A204.1 (cell line): ENCODE measurements around the gene C6orf132.

Source experiments
- FAIRE-seq: peaks from 2 replicates; lab custom pipeline; 2012; peaks lifted over from hg19 to GRCh38; lab: Jason Lieb, UNC

The C6orf132 gene

GRCh38 chr6:42136508-42137193 lies 5.8 kb downstream of the C6orf132 start:
- FAIRE-seq: no peak

GRCh38 chr6:42135722-42136121 lies 6.7 kb downstream of the C6orf132 start:
- FAIRE-seq: no peak

GRCh38 chr6:42135161-42135560 lies 7.3 kb downstream of the C6orf132 start:
- no peak for FAIRE-seq

DNA sequence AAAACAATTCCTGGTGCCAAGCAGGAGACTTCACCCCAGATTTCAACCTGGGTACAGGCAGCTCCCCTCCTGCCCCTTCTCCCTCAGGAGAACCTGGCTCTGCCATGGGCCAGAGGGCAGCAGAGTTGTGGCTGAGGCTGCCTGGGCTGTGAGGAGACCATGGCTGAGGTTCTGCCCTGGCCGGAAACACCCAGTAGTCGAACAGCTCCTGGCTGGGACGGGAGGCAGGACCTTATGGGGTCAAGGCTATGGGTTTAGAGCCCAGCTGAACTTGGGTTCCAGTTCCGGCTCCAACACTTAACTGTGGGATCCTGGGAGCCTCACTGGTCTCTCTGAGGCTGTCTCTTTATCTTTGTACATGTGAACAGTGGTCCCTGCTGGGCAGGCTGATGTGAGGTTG lies 8.5 kb downstream of the C6orf132 start:
- no peak for FAIRE-seq

GRCh38 chr6:42131531-42131930 lies 10.9 kb downstream of the C6orf132 start:
- no peak for FAIRE-seq

GRCh38 chr6:42129360-42129676 lies 13.1 kb downstream of the C6orf132 start:
- no peak for FAIRE-seq

- FAIRE-seq: no peak
Observed at GRCh38 chr6:42128460-42129359, 13.7 kb downstream of the C6orf132 start.

- no peak for FAIRE-seq
Observed at GRCh38 chr6:42125663-42126062, 16.8 kb downstream of the C6orf132 start.

DNA sequence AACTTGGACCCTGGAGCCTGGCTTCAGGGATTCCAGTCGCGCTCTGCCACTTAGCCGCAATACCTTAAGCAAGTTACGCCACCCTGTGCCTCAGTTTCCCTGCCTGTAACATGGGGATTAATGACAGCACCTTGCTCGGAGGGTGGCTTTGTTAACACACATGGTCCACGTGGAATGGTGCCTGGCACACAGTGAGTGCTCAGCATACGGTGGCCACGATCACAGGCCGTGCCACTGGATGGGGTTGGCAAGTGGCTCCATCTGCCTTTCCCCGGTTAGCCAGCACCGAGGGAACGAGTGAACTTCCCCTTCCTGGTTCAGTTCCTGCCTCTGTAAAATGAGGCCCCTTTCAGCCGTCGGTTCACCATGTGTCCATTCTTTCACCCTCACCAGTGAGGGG lies 17.2 kb downstream of the C6orf132 start:
- no peak for FAIRE-seq

GRCh38 chr6:42124223-42124836 lies 18.1 kb downstream of the C6orf132 start:
- FAIRE-seq: no peak

GRCh38 chr6:42123379-42124103 lies 18.9 kb downstream of the C6orf132 start:
- FAIRE-seq: no peak

DNA sequence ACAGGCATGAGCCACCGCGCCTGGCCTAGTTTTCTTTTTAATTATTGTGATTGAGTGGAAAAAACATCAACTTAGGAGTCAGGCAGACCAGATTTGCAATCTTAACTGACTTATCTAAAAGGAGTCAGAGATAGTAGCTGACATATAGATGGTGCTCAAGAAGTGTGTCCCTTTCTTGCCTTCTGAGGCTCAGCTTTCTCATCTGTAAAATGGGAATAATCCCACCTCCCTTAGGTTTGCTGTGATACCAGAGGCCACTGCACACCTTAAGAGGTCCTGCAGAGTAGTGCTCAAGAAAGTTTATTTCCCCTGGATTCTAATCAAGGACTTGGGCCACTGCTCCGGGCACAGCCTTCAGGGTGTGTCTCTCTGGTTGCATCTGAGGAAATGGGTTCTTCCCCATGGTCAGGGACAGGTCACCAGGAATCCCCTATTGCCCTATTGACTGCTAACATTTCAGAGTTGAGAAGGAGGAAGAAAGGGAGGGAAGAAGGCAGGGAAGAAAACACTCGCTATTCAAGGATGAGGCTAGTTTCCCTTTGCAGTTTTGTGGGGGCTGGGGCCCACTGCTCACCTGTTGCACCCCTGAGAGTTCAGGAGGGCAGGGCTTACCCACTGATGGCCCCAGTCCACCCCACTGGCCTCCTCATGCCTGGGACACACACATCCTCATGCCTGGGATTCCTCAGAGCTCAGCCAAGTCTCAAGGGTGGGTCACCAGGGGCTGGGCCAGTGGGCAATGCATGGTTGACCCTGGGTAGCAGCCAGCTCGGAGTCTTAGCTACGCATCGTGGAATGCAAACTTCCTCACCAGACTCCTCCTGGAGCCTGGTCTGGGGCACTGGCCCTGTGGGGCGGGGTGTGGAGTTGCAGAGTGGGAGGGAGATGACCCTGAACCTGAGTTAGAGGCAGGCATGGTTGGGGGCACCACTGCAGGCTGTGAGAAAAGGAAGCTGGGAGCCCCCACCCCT lies 21.2 kb downstream of the C6orf132 start:
- no peak for FAIRE-seq

DNA sequence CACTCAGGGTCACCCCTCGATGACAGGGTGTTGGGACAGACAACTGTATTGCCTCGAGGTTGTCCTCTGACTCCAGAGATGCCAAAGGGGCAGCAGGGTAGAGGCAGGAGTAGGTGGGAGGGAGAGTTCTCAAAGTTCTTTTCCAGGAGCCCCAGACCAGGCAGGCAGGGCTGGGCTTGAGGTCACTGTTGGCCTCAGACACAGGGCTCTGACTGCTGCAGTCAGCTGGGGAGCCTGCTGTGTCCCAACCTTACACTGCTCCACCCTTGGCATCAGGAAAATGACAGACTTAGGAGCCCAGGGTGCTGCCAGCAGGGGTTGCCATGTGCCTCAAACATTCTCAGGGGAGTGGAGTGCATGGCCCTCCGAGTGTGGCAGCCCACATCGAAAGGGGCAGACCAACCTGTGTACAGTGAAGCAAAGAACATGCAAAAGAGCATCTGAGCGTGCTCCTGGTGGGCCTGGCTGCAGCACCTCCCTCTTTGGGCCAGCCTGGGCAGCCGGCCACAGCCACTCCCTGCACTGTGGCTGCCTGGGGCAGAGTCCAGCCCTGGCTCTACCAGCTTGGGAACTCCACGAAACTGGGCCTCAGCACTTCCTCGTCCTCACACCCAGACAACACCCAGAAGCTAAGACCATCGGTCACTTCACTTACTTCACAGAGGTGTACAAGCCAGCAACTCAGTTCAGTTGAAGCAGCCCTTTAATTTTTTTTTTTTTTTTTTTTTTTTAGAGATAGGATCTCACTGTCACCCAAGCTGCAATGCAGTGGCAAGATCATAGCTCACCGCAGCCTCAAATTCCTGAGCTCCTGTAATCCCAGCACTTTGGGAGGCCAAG lies 24.0 kb downstream of the C6orf132 start:
- no peak for FAIRE-seq

- no peak for FAIRE-seq
Observed at GRCh38 chr6:42117843-42118161, 24.6 kb downstream of the C6orf132 start.

- FAIRE-seq: no peak
Observed at GRCh38 chr6:42113936-42114636, 28.3 kb downstream of the C6orf132 start.

DNA sequence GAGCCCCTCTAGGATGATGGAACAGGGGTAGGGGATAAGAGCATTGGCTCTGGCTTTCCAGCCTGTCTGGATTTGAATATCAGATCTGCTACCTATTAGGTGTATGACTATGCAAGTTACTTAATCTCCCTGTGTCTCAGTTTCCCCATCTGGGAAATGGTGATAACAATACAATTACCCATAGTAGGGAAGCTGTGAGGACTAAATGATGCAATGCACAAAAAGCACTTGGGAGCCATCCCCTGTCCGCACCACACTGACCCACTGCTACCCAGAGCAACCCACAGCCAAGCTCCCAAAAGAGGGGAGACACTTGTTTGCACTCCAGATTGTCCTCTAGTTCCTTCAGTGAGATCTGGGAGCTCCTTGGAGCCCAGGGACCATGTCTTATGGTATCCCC lies 30.1 kb downstream of the C6orf132 start:
- FAIRE-seq: no peak

DNA sequence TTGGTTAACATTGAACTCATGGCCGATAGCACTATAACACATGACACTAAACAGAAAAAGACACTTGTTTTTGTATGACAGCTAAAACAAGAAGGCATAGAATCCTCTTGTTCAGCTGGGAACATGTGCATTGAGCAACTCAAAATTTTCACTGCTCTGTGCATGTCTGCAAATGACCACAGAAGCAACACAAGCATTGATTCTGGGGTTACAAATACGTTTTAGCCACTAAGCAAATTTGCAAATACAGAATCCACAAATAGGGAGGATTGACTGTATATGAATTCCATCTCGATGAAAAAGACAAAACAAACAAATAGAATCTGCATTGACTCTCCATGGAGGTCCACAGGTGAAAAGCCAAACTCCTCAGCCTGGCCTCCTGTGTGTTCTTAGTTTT lies 31.7 kb downstream of the C6orf132 start:
- no peak for FAIRE-seq

DNA sequence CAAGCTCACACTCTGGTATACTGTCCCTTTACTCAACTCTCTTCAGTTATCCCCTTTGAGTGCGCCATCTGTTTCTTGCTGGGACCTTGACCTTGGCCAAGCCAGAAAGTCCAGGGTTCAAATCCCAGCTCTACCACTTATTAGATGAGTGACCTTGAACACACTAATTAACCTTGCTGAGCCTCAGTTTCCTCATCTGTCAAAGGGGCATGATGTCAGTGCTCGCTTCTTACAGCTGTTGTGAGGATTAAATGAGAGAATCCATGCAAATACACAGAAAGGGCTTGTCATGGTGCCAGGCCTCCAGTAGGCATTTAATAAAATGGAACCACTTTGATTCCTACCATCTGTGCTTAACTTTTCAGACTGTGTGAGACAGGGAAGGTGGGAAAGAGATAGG lies 34.3 kb downstream of the C6orf132 start:
- FAIRE-seq: no peak

GRCh38 chr6:42106112-42107023 lies 36.1 kb downstream of the C6orf132 start:
- no peak for FAIRE-seq
